Heart left ventricle (tissue), 13 donors: Measurements from ENCODE around the gene WWOX.
A peak's percentile ranks its signal among the peaks of the same experiment; 100 is the strongest.

Experiments used
- CTCF ChIP-seq, 12 donors: fragments of 200-600 bp; sonication (generic) in 4 of 12; IDR thresholded peaks; one replicate each; pipeline versions ENCODE4 v1.5.0 to v1.8.0; 2018 to 2022; ENCODE audit warnings: antibody characterized with exemption in 12 of 12, mild to moderate bottlenecking in 5 of 12
- POLR2A ChIP-seq, 2 donors: fragments of 450-650 bp; IDR thresholded peaks; one replicate each; pipeline ENCODE4 v1.6.1; 2017; ENCODE audit warnings: antibody characterized with exemption in 2 of 2, mild to moderate bottlenecking in 2 of 2, moderate library complexity in 2 of 2
- donor health status: ischemic (EF 13 %, LVEDD 7.1; RV severe dilation, severe dysfunction).
- donor health status: DM: no; HTN: yes; CAD: no.
- donor health status: DM: no; HTN: no; CAD: no.
- donor health status: ischemic (EF 25% LVEDD 6.9; RV normal size, moderate dysfunction).
- donor health status: ischemic (EF 25% LVEDD 5.7; RV mildly dilated, moderate dysfunction).
- donor health status: ischemic (EF 35%, LVEDD 5.7; RV mildly dilated, moderate dysfunction).
- donor health status: nonischemic (EF 11% LVEDD 7.7; RV severe dilation, severe dysfunction).
- donor health status: DM: yes; HTN: yes; CAD: no.
- donor health status: PGD.
- donor health status: ischemic (EF 29% LVEDD 5.4; RV normal size, mild dysfunction).
- donor health status: nonischemic (EF 23%, LVEDD 6.1; RV moderate dilation, normal function).

- no peak for TF ChIP-seq POLR2A (IDR thresholded peaks at IDR 0.05)
- TF ChIP-seq CTCF (IDR thresholded peaks at IDR 0.05), result peak in 3 of 12 donors; percentile 9 to 31 (median 9)
Observed at GRCh38 chr16:78249056-78249455, 149.6 kb downstream of the WWOX start.
